NOMO-1 (cell line): ENCODE results near the gene TMEM9.

Experiments used
- DNase-seq, 2 experiments: peaks; one replicate each; lab custom pipeline; 2025; ENCODE audit not compliant: unreplicated experiment in 2 of 2; lab: John Stamatoyannopoulos, UW

The TMEM9 gene

GRCh38 chr1:201154389-201155165 lies at the start of gene TMEM9:
TSS of gene TMEM9 (minus strand) at chr1:201154474. CDS start at chr1:201153923, 551 bp downstream.
- peak; percentile 80 to 88 for DNase-seq

- no peak for DNase-seq
Measured at GRCh38 chr1:201198598-201198997, 44.3 kb upstream of the TMEM9 start.

GRCh38 chr1:201194046-201194445 lies 39.8 kb upstream of the TMEM9 start:
- DNase-seq, result no peak

- no peak for DNase-seq
Measured at GRCh38 chr1:201192261-201192788, 38.1 kb upstream of the TMEM9 start.

- DNase-seq, result no peak
Measured at GRCh38 chr1:201191653-201192260, 37.5 kb upstream of the TMEM9 start.

GRCh38 chr1:201190624-201191051 lies 36.4 kb upstream of the TMEM9 start, which contains the start of gene IGFN1:
TSS of gene IGFN1 (plus strand) at chr1:201190824. CDS start at chr1:201193294, 2,470 bp downstream.
- DNase-seq, result no peak

- DNase-seq, result no peak
Measured at GRCh38 chr1:201190005-201190404, 35.7 kb upstream of the TMEM9 start.

- DNase-seq, result no peak
Measured at GRCh38 chr1:201189085-201189484, 34.8 kb upstream of the TMEM9 start.

GRCh38 chr1:201186192-201186591 lies 31.9 kb upstream of the TMEM9 start:
- DNase-seq, result peak; percentile 10 to 65

GRCh38 chr1:201185527-201186128 lies 31.4 kb upstream of the TMEM9 start:
- no peak for DNase-seq

GRCh38 chr1:201185123-201185453 lies 30.8 kb upstream of the TMEM9 start:
- no peak for DNase-seq

GRCh38 chr1:201184307-201185122 lies 30.2 kb upstream of the TMEM9 start:
- no peak for DNase-seq

GRCh38 chr1:201183753-201184152 lies 29.5 kb upstream of the TMEM9 start:
- DNase-seq, result no peak

GRCh38 chr1:201183209-201183608 lies 28.9 kb upstream of the TMEM9 start:
- no peak for DNase-seq

GRCh38 chr1:201181726-201182125 lies 27.5 kb upstream of the TMEM9 start:
- DNase-seq, result no peak

GRCh38 chr1:201181323-201181722 lies 27.0 kb upstream of the TMEM9 start:
- no peak for DNase-seq

GRCh38 chr1:201180901-201181300 lies 26.6 kb upstream of the TMEM9 start:
- DNase-seq, result no peak

- DNase-seq, result no peak
Measured at GRCh38 chr1:201180141-201180540, 25.9 kb upstream of the TMEM9 start.

GRCh38 chr1:201178718-201179117 lies 24.4 kb upstream of the TMEM9 start:
- DNase-seq, result no peak

GRCh38 chr1:201176940-201177339 lies 22.7 kb upstream of the TMEM9 start:
- DNase-seq, result no peak
